HCT116 (cell line): ENCODE data around the gene CMTM6. TPM values are rescaled to one million over a fixed set of nuclear protein-coding genes. Genes with fewer than 3 reads are reported as not detected.

ENCODE experiments used
- ATAC-seq: fragments of 200-7000 bp; cut with Tn5 transposase; 2 replicates; pipeline ENCODE4 v1.9.1; 2020; ENCODE audit warnings: mild to moderate bottlenecking, moderate library complexity
- BruUV-seq: library from RNA; stranded (reverse); fragments of 400-500 nt; replicated peaks from 2 replicates; lab custom pipeline; 2021; lab: Mats Ljungman, UMichigan
- CTCF ChIA-PET: fragments of 300-600 bp; sonication (Branson Sonifier 250); formaldehyde crosslinking; loops from one replicate; lab custom pipeline; 2021; ENCODE audit warnings: antibody characterized with exemption; lab: Charles Lee
- POLR2A ChIA-PET: fragments of 300-600, 350-600 bp; sonication (Branson Sonifier 250); formaldehyde crosslinking; loops from one replicate; lab custom pipeline; 2021; ENCODE audit warnings: antibody characterized with exemption; lab: Charles Lee
- RAD21 ChIA-PET, 2 experiments: fragments of 300-600 bp; sonication (Branson Sonifier 250); formaldehyde crosslinking; loops; one replicate each; lab custom pipeline; 2023; ENCODE audit warnings: low total read pairs in 2 of 2; ENCODE audit not compliant: uncharacterized antibody in 2 of 2, unreplicated experiment in 2 of 2, low non-redundant PET in 1 of 2; lab: Charles Lee
- DNase-seq: peaks from one replicate; pipeline ENCODE4 v3.0.0-alpha.2; 2010; ENCODE audit warnings: low read depth, low spot score
- H2AFZ ChIP-seq: fragments of 200-600 bp; shearing (Covaris generic), sonication (generic); 2 replicates; pipeline ENCODE4 v1.6.1; 2017; ENCODE audit warnings: low read depth, mixed run types, mixed read lengths, antibody characterized with exemption, low read length; ENCODE audit not compliant: poor library complexity, severe bottlenecking
- H3K27ac ChIP-seq: 2 replicates; pipeline ENCODE4 v1.5.1; 2012; ENCODE audit warnings: low read depth, low read length
- H3K27me3 ChIP-seq: fragments of 200-600 bp; sonication (generic); 2 replicates; pipeline ENCODE4 v1.6.1; 2016; ENCODE audit warnings: mixed run types, low read length, mixed read lengths; ENCODE audit not compliant: insufficient read depth
- H3K36me3 ChIP-seq, 2 experiments: fragments of 200-500 bp in 1 of 2; fragments of 200-600 bp in 1 of 2; sonication (Bioruptor generic) in 1 of 2; sonication (generic) in 1 of 2; 2 replicates each; pipeline versions ENCODE4 v1.5.1 to v1.6.1; 2014 to 2016; ENCODE audit warnings: low read length in 2 of 2, inconsistent platforms in 1 of 2, mixed read lengths in 1 of 2, mixed run types in 1 of 2; ENCODE audit not compliant: insufficient read depth in 2 of 2, control insufficient read depth in 1 of 2
- H3K4me1 ChIP-seq, 2 experiments: fragments of 200-600 bp in 1 of 2; sonication (generic) in 1 of 2; 2 replicates each; pipeline versions ENCODE4 v1.5.1 to v1.6.1; 2012 to 2017; ENCODE audit warnings: low read length in 2 of 2, inconsistent platforms in 1 of 2, mild to moderate bottlenecking in 1 of 2, mixed read lengths in 1 of 2, mixed run types in 1 of 2, moderate library complexity in 1 of 2; ENCODE audit not compliant: insufficient read depth in 2 of 2, control insufficient read depth in 1 of 2
- H3K4me2 ChIP-seq: fragments of 200-600 bp; sonication (generic); 2 replicates; pipeline ENCODE4 v1.6.1; 2017; ENCODE audit warnings: mixed run types, low read length, mixed read lengths
- H3K4me3 ChIP-seq, 2 experiments: fragments of 200-600 bp in 1 of 2; sonication (generic) in 1 of 2; replicated peaks in 1 of 2; 2 replicates each; pipeline ENCODE4 v1.5.1; 2011 to 2016; ENCODE audit warnings: low read length in 2 of 2, control low read depth in 1 of 2, low read depth in 1 of 2, mild to moderate bottlenecking in 1 of 2, mixed read lengths in 1 of 2, mixed run types in 1 of 2
- H3K79me2 ChIP-seq: fragments of 200-600 bp; sonication (generic); 2 replicates; pipeline ENCODE4 v1.6.1; 2017; ENCODE audit warnings: mild to moderate bottlenecking, mixed run types, low read length, moderate library complexity, mixed read lengths; ENCODE audit not compliant: insufficient read depth
- H3K9ac ChIP-seq: fragments of 200-600 bp; sonication (generic); 2 replicates; pipeline ENCODE4 v1.6.1; 2016; ENCODE audit warnings: low read length, mixed read lengths
- H3K9me2 ChIP-seq: fragments of 200-600 bp; sonication (generic), shearing (Covaris generic); 2 replicates; pipeline ENCODE4 v1.6.1; 2017; ENCODE audit warnings: mixed run types, mild to moderate bottlenecking, moderate library complexity; ENCODE audit not compliant: insufficient read depth
- H3K9me3 ChIP-seq, 2 experiments: fragments of 200-500 bp in 1 of 2; fragments of 200-600 bp in 1 of 2; sonication (Bioruptor generic) in 1 of 2; sonication (generic) in 1 of 2; 2 replicates each; pipeline ENCODE4 v1.6.1; 2014 to 2017; ENCODE audit warnings: low read length in 2 of 2, mixed read lengths in 2 of 2, inconsistent platforms in 1 of 2, low read depth in 1 of 2, mild to moderate bottlenecking in 1 of 2, mixed run types in 1 of 2, moderate library complexity in 1 of 2; ENCODE audit not compliant: control insufficient read depth in 1 of 2, insufficient read depth in 1 of 2
- H4K20me1 ChIP-seq: fragments of 200-600 bp; sonication (generic), shearing (Covaris generic); 2 replicates; pipeline ENCODE4 v1.6.1; 2017; ENCODE audit warnings: mixed run types, mild to moderate bottlenecking, moderate library complexity; ENCODE audit not compliant: insufficient read depth
- CBX3 ChIP-seq: IDR thresholded peaks from 2 replicates; pipeline ENCODE4 v1.6.1; 2012; ENCODE audit warnings: low read depth
- CEBPB ChIP-seq: IDR thresholded peaks from 2 replicates; pipeline ENCODE4 v1.6.1; 2012; ENCODE audit warnings: low read depth
- EGR1 ChIP-seq: IDR thresholded peaks from 2 replicates; pipeline ENCODE4 v1.6.1; 2012; ENCODE audit warnings: low read depth
- EZH2phosphoT487 ChIP-seq: fragments of 200-600 bp; IDR thresholded peaks from 2 replicates; pipeline ENCODE4 v1.6.1; 2018; ENCODE audit warnings: antibody characterized with exemption, borderline replicate concordance
- FOSL1 ChIP-seq: IDR thresholded peaks from 2 replicates; pipeline ENCODE4 v1.6.1; 2012; ENCODE audit warnings: low read depth
- MAX ChIP-seq: IDR thresholded peaks from 2 replicates; pipeline ENCODE4 v1.6.1; 2012
- POLR2A ChIP-seq: IDR thresholded peaks from 2 replicates; pipeline ENCODE4 v1.7.0; 2011; ENCODE audit warnings: borderline replicate concordance; ENCODE audit not compliant: insufficient read depth, insufficient read length; ENCODE audit errors: extremely low read depth
- POLR2AphosphoS5 ChIP-seq: IDR thresholded peaks from 2 replicates; pipeline ENCODE4 v1.6.1; 2011; ENCODE audit warnings: mild to moderate bottlenecking, low read depth, low read length, moderate library complexity
- RAD21 ChIP-seq: IDR thresholded peaks from 2 replicates; pipeline ENCODE4 v1.6.1; 2012; ENCODE audit warnings: low read depth, mild to moderate bottlenecking
- SRF ChIP-seq: IDR thresholded peaks from 2 replicates; pipeline ENCODE4 v1.6.1; 2012; ENCODE audit warnings: low read depth
- TCF7L2 ChIP-seq: IDR thresholded peaks from 2 replicates; pipeline ENCODE4 v1.7.0; 2011; ENCODE audit warnings: borderline replicate concordance, inconsistent platforms; ENCODE audit not compliant: insufficient read depth, insufficient read length; ENCODE audit errors: extremely low read depth
- YY1 ChIP-seq: IDR thresholded peaks from 2 replicates; pipeline ENCODE4 v1.6.1; 2011; ENCODE audit warnings: low read length, low read depth, moderate library complexity, mild to moderate bottlenecking; ENCODE audit not compliant: insufficient replicate concordance; ENCODE audit errors: extremely low read depth
- ZBTB33 ChIP-seq: IDR thresholded peaks from 2 replicates; pipeline ENCODE4 v1.6.1; 2011; ENCODE audit warnings: mild to moderate bottlenecking, low read length, moderate library complexity; ENCODE audit not compliant: insufficient replicate concordance; ENCODE audit errors: extremely low read depth
- ZFX ChIP-seq: fragments of 450-650 bp; IDR thresholded peaks from 2 replicates; pipeline ENCODE4 v1.6.1; 2017
- ZNF274 ChIP-seq: fragments of 200-500 bp; sonication (Bioruptor generic); IDR thresholded peaks from 2 replicates; pipeline ENCODE4 v1.6.1; 2014; ENCODE audit warnings: mild to moderate bottlenecking, low read depth, low read length, inconsistent platforms
- intact Hi-C: fragments of 100-400 bp; cut with micrococcal nuclease; formaldehyde crosslinking; loops from 2 replicates; pipeline ENCODE4 v1.10.0; 2022
- total RNA-seq: library from RNA; stranded (reverse); gene quantifications from one replicate; pipeline ENCODE4 v1.2.1, GENCODE V29; 2021; ENCODE audit not compliant: unreplicated experiment
- TF ChIP-seq, protein P1 (sequence below): IDR thresholded peaks from 2 replicates; pipeline ENCODE4 v1.6.1; 2012

The CMTM6 gene
- total RNA-seq, 1 experiment from 2014 or later: 41.1 TPM

- peaks cover 8% of the 10 kb centered on the region; the same call in 1 of the 2 replicates for H4K20me1 ChIP-seq
- peaks cover 97% of the 10 kb centered on the region for H3K79me2 ChIP-seq
- no peak overlapping the region for H3K27ac ChIP-seq
- no peak overlapping the region for H3K4me3 ChIP-seq
- ATAC-seq (no peak), DNase-seq (no peak)
- H3K36me3 ChIP-seq: no peaks in the 10 kb centered on the region
- RAD21 ChIA-PET: no interaction called here
- BruUV-seq: no TSS peak
- no peaks in the 10 kb centered on the region for H3K4me1 ChIP-seq
- POLR2A ChIA-PET: no interaction called here
- no peak overlapping the region for H2AFZ ChIP-seq
- H3K27me3 ChIP-seq: no peaks in the 10 kb centered on the region
- H3K9me2 ChIP-seq: no peaks in the 10 kb centered on the region
- H3K9me3 ChIP-seq: no peaks in the 10 kb centered on the region
- CTCF ChIA-PET: no interaction called here
- no peak overlapping the region for H3K9ac ChIP-seq
- no peak overlapping the region for H3K4me2 ChIP-seq
- intact Hi-C loops: no loop called here
- no peak for TF ChIP-seq FOSL1
- TF ChIP-seq EZH2phosphoT487: no peak
- no peak for TF ChIP-seq EGR1
- no peak for TF ChIP-seq POLR2AphosphoS5
- TF ChIP-seq, protein P1, sequence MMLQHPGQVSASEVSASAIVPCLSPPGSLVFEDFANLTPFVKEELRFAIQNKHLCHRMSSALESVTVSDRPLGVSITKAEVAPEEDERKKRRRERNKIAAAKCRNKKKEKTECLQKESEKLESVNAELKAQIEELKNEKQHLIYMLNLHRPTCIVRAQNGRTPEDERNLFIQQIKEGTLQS: no peak
- TF ChIP-seq RAD21: no peak
- TF ChIP-seq POLR2A: no peak
- no peak for TF ChIP-seq CEBPB
- no peak for TF ChIP-seq YY1
- no peak for TF ChIP-seq MAX
- TF ChIP-seq SRF: no peak
- TF ChIP-seq TCF7L2: no peak
- TF ChIP-seq ZFX: no peak
- TF ChIP-seq ZBTB33: no peak
- no peak for TF ChIP-seq CBX3
- TF ChIP-seq ZNF274: no peak
Observed at GRCh38 chr3:32552013-32552412, 49.4 kb upstream of the CMTM6 start.
